ENCODE data around the gene HMGCS2.

The HMGCS2 gene

DNA sequence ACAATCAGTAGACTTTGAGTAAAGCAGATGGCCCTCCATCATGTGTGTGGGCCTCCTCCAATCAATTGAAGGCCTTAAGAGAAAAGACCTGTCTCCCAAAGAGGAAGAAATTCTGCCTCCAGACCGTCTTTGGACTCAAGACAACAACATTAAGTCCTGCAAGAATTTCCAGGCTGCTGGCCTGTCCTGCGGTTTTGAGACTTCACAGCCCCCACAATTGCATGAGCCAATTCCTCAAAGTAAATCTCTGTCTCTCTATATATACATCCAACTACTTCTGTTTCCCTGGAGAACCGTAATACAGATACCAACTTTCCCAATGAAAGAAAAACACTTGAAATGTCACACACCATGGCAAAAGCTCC, 26.2 kb upstream of the HMGCS2 start:
- H3K4me1 ChIP-seq (ENCODE audit: control insufficient read depth, insufficient read depth, low read length) = no peaks in the 10 kb centered on the region
- CTCF ChIA-PET = interaction anchor here (0.7 to 3.3 kb wide), 2 partner anchors 14 to 16 kb away, joined by 3 to 18 read pairs; partner anchors contain the start of gene REG4
- no peaks in the 10 kb centered on the region for H3K36me3 ChIP-seq (ENCODE audit: control insufficient read depth in 2 of 2, insufficient read depth in 1 of 2, low read length in 2 of 2)
- TF ChIP-seq REPIN1 (tag by site-specific recombination; IDR thresholded peaks at IDR 0.05; ENCODE audit: low read depth) (no peak), EGR2 (tag by site-specific recombination; IDR thresholded peaks at IDR 0.05; ENCODE audit: low read depth) (no peak), ZNF394 (tag by site-specific recombination; IDR thresholded peaks at IDR 0.05; ENCODE audit: borderline replicate concordance) (no peak), ZNF121 (tag by site-specific recombination; IDR thresholded peaks at IDR 0.05) (no peak), ZNF354C (tag by site-specific recombination; IDR thresholded peaks at IDR 0.05; ENCODE audit: borderline replicate concordance, low read depth) (no peak), GLIS1 (tag by site-specific recombination; IDR thresholded peaks at IDR 0.05) (no peak), GLI4 (tag by site-specific recombination; IDR thresholded peaks at IDR 0.05) (no peak), SP2 (tag by site-specific recombination; IDR thresholded peaks at IDR 0.05) (no peak), WT1 (tag by site-specific recombination; IDR thresholded peaks at IDR 0.05) (no peak), ZNF292 (tag by site-specific recombination; IDR thresholded peaks at IDR 0.05; ENCODE audit: borderline replicate concordance, low read depth) (no peak), KLF1 (tag by site-specific recombination; IDR thresholded peaks at IDR 0.05) (no peak), HOXA7 (CRISPR knock-in tag; IDR thresholded peaks at IDR 0.05; ENCODE audit: borderline replicate concordance) (no peak), ZNF302 (tag by site-specific recombination; IDR thresholded peaks at IDR 0.05; ENCODE audit: low read depth) (no peak), ZNF623 (tag by site-specific recombination; IDR thresholded peaks at IDR 0.05) (no peak)
- TF ChIP-seq, protein P1, sequence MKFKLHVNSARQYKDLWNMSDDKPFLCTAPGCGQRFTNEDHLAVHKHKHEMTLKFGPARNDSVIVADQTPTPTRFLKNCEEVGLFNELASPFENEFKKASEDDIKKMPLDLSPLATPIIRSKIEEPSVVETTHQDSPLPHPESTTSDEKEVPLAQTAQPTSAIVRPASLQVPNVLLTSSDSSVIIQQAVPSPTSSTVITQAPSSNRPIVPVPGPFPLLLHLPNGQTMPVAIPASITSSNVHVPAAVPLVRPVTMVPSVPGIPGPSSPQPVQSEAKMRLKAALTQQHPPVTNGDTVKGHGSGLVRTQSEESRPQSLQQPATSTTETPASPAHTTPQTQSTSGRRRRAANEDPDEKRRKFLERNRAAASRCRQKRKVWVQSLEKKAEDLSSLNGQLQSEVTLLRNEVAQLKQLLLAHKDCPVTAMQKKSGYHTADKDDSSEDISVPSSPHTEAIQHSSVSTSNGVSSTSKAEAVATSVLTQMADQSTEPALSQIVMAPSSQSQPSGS (tag by site-specific recombination; IDR thresholded peaks at IDR 0.05; ENCODE audit: low read depth) = no peak
- TF ChIP-seq, protein P2, sequence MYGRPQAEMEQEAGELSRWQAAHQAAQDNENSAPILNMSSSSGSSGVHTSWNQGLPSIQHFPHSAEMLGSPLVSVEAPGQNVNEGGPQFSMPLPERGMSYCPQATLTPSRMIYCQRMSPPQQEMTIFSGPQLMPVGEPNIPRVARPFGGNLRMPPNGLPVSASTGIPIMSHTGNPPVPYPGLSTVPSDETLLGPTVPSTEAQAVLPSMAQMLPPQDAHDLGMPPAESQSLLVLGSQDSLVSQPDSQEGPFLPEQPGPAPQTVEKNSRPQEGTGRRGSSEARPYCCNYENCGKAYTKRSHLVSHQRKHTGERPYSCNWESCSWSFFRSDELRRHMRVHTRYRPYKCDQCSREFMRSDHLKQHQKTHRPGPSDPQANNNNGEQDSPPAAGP (tag by site-specific recombination; IDR thresholded peaks at IDR 0.05) = no peak
- H3K4me3 ChIP-seq (ENCODE audit: low read depth, low read length) = no peak overlapping the region
- H3K9me3 ChIP-seq (ENCODE audit: control insufficient read depth, insufficient read depth, low read depth, low read length) = no peaks in the 10 kb centered on the region
- no peak overlapping the region for H3K27ac ChIP-seq (ENCODE audit: extremely low read depth, low read depth, low read length)
- POLR2A ChIA-PET = interaction anchor here (1.2 kb wide), 1 partner anchor 25 kb away, joined by 3 read pairs; no protein-coding TSS in a partner anchor

DNA sequence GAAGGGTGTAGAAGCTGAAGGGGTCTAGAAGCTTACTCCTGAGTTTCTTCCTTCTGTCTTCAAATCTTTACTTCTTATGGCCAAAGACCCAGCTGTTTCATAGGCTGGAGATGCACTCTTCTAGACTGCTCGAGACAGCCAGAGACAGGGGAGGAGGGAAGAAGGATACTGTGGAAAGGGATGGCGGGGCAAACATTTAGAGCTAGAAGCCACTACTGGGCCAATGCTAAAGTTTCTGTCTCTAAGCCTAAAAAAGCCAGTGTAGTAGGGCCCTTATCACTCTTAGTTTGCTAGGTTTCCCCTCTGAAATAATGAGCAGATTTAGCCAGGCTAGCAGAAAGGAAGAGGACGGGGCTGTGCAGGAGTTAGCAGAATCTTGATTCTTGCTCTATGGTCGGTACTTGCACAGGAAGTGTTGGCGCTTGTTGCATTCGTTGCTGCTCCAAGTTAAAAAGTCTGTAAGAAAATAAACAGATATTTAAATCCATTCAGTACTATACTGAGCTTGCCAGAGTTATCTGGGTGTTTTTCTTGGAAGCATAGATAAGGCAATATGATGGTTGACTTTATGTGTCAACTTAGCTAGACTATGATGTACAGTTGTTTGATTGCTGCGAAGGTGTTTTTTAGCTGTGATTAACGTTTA, 25.6 kb upstream of the HMGCS2 start:
- Histone ChIP-seq H3K4me3 (ENCODE audit: low read depth, low read length) (no peak overlapping the region), H3K4me1 (ENCODE audit: control insufficient read depth, insufficient read depth, low read length) (no peaks in the 10 kb centered on the region), H3K9me3 (ENCODE audit: control insufficient read depth, insufficient read depth, low read depth, low read length) (no peaks in the 10 kb centered on the region), H3K27ac (ENCODE audit: extremely low read depth, low read depth, low read length) (no peak overlapping the region), H3K36me3 (ENCODE audit: control insufficient read depth in 2 of 2, insufficient read depth in 1 of 2, low read length in 2 of 2) (no peaks in the 10 kb centered on the region)
- CTCF ChIA-PET = interaction anchor here (3.3 kb wide), 1 partner anchor 14 kb away, joined by 18 read pairs; no protein-coding TSS in a partner anchor
- POLR2A ChIA-PET = interaction anchor here (1.2 kb wide), 1 partner anchor 25 kb away, joined by 3 read pairs; no protein-coding TSS in a partner anchor
- no peak for TF ChIP-seq ZNF157 (tag by site-specific recombination; IDR thresholded peaks at IDR 0.05)
- TF ChIP-seq IKZF3 (tag by site-specific recombination; IDR thresholded peaks at IDR 0.05) = no peak
- TF ChIP-seq GLI4 (tag by site-specific recombination; IDR thresholded peaks at IDR 0.05) = no peak
- TF ChIP-seq ZNF16 (tag by site-specific recombination; IDR thresholded peaks at IDR 0.05; ENCODE audit: low read depth) = no peak
- TF ChIP-seq ZNF785 (tag by site-specific recombination; IDR thresholded peaks at IDR 0.05) = no peak
- TF ChIP-seq, protein P3, sequence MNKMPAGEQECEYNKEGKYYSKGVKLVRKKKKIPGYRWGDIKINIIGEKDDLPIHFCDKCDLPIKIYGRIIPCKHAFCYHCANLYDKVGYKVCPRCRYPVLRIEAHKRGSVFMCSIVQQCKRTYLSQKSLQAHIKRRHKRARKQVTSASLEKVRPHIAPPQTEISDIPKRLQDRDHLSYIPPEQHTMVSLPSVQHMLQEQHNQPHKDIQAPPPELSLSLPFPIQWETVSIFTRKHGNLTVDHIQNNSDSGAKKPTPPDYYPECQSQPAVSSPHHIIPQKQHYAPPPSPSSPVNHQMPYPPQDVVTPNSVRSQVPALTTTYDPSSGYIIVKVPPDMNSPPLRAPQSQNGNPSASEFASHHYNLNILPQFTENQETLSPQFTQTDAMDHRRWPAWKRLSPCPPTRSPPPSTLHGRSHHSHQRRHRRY (tag by site-specific recombination; IDR thresholded peaks at IDR 0.05) = no peak
